Endothelial cell of umbilical vein (primary cell): Measurements from ENCODE around the gene CMBL. TPM values are rescaled to one million over a fixed set of nuclear protein-coding genes. Genes with fewer than 3 reads are reported as not detected.

Experiments used
- BruUV-seq: library from RNA; stranded (reverse); fragments of 400-500 nt; replicated peaks from 2 replicates; lab custom pipeline; 2021; lab: Mats Ljungman, UMichigan
- CTCF ChIA-PET: fragments of 300-600, 350-600 bp; sonication (Branson Sonifier 250); formaldehyde crosslinking; loops from one replicate; lab custom pipeline; 2021; ENCODE audit warnings: antibody characterized with exemption, inconsistent platforms; lab: Charles Lee
- POLR2A ChIA-PET: fragments of 300-600, 350-600 bp; sonication (Branson Sonifier 250); formaldehyde crosslinking; loops from one replicate; lab custom pipeline; 2021; ENCODE audit warnings: antibody characterized with exemption, inconsistent platforms; lab: Charles Lee
- DNase-seq: peaks from one replicate; pipeline ENCODE4 v3.0.0-alpha.2; 2011; ENCODE audit warnings: low read depth, low spot score
- FAIRE-seq: peaks from 2 replicates; lab custom pipeline; 2011; peaks lifted over from hg19 to GRCh38; lab: Jason Lieb, UNC
- H2AFZ ChIP-seq: 2 replicates; pipeline ENCODE4 v1.6.0; 2012; ENCODE audit warnings: low read depth, low read length, control low read depth, inconsistent platforms
- H3K27ac ChIP-seq: 2 replicates; pipeline ENCODE4 v1.5.1; 2011; ENCODE audit warnings: low read depth, mild to moderate bottlenecking, control low read depth, low read length, moderate library complexity; ENCODE audit not compliant: insufficient read depth
- H3K27me3 ChIP-seq, 2 experiments: 2 replicates each; pipeline versions ENCODE4 v1.6.0 to v1.6.1; 2011; ENCODE audit warnings: low read length in 2 of 2, mixed read lengths in 1 of 2; ENCODE audit not compliant: control insufficient read depth in 2 of 2, insufficient read depth in 2 of 2
- H3K36me3 ChIP-seq, 2 experiments: 2 replicates in 1 of 2; 3 replicates in 1 of 2; pipeline ENCODE4 v1.5.1; 2011; ENCODE audit warnings: low read length in 2 of 2, mild to moderate bottlenecking in 1 of 2, moderate library complexity in 1 of 2; ENCODE audit not compliant: control insufficient read depth in 2 of 2, insufficient read depth in 2 of 2; ENCODE audit errors: extremely low read depth in 1 of 2
- H3K4me1 ChIP-seq: 3 replicates; pipeline ENCODE4 v1.5.1; 2011; ENCODE audit warnings: mild to moderate bottlenecking, low read length; ENCODE audit not compliant: control insufficient read depth, insufficient read depth; ENCODE audit errors: extremely low read depth
- H3K4me2 ChIP-seq: 2 replicates; pipeline ENCODE4 v1.6.1; 2011; ENCODE audit warnings: low read length, control low read depth, mixed read lengths; ENCODE audit not compliant: insufficient read depth
- H3K4me3 ChIP-seq, 3 experiments: fragments of 200-600 bp in 1 of 3; sonication (generic), shearing (Covaris generic) in 1 of 3; replicated peaks in 1 of 3; 2 replicates each; pipeline ENCODE4 v1.5.1; 2011 to 2016; ENCODE audit warnings: control low read depth in 3 of 3, low read length in 3 of 3, mild to moderate bottlenecking in 2 of 3, inconsistent platforms in 1 of 3, low read depth in 1 of 3, moderate library complexity in 1 of 3; ENCODE audit not compliant: insufficient read depth in 1 of 3
- H3K79me2 ChIP-seq: 2 replicates; pipeline ENCODE4 v1.6.0; 2012; ENCODE audit warnings: low read length, inconsistent platforms; ENCODE audit not compliant: control insufficient read depth, insufficient read depth
- H3K9ac ChIP-seq: replicated peaks from 2 replicates; pipeline ENCODE3; 2011; ENCODE audit warnings: low read length, control low read depth; ENCODE audit not compliant: insufficient read depth; ENCODE audit errors: extremely low read depth
- H3K9me1 ChIP-seq: replicated peaks from 3 replicates; pipeline ENCODE4 v1.6.0; 2011; ENCODE audit warnings: mild to moderate bottlenecking, low read length; ENCODE audit not compliant: control insufficient read depth, insufficient read depth; ENCODE audit errors: extremely low read depth
- H3K9me3 ChIP-seq: replicated peaks from 2 replicates; pipeline ENCODE4 v1.5.1; 2012; ENCODE audit warnings: low read length, inconsistent platforms; ENCODE audit not compliant: control insufficient read depth, insufficient read depth
- H4K20me1 ChIP-seq: replicated peaks from 2 replicates; pipeline ENCODE3; 2011; ENCODE audit warnings: mild to moderate bottlenecking, low read length; ENCODE audit not compliant: control insufficient read depth, insufficient read depth; ENCODE audit errors: extremely low read depth
- CTCF ChIP-seq, 2 donors: IDR thresholded peaks; 1 replicate in 1 of 2; 2 replicates in 1 of 2; pipeline ENCODE4 v1.5.1; 2011; ENCODE audit warnings: low read length in 2 of 2, mild to moderate bottlenecking in 2 of 2, moderate library complexity in 2 of 2, control low read depth in 1 of 2, inconsistent platforms in 1 of 2, low read depth in 1 of 2; ENCODE audit not compliant: insufficient read depth in 1 of 2; ENCODE audit errors: extremely low read depth in 1 of 2
- EZH2 ChIP-seq: IDR thresholded peaks from 2 replicates; pipeline ENCODE4 v1.6.1; 2012; ENCODE audit warnings: borderline replicate concordance, low read depth, mild to moderate bottlenecking, moderate library complexity, low read length, inconsistent platforms; ENCODE audit not compliant: severe bottlenecking
- JUN ChIP-seq: IDR thresholded peaks from 2 replicates; pipeline ENCODE4 v1.6.1; 2011; ENCODE audit warnings: borderline replicate concordance, low read depth; ENCODE audit not compliant: insufficient read length, insufficient read depth
- MAX ChIP-seq: IDR thresholded peaks from 2 replicates; pipeline ENCODE4 v1.6.1; 2011; ENCODE audit not compliant: insufficient read depth, insufficient read length
- MYC ChIP-seq: IDR thresholded peaks from one replicate; pipeline ENCODE4 v1.6.1; 2011; ENCODE audit warnings: mild to moderate bottlenecking, low read depth, low read length
- POLR2A ChIP-seq: IDR thresholded peaks from 2 replicates; pipeline ENCODE4 v1.6.1; 2012; ENCODE audit warnings: low read depth, mild to moderate bottlenecking, control low read depth, low read length
- POLR2AphosphoS5 ChIP-seq: IDR thresholded peaks from 2 replicates; pipeline ENCODE4 v1.6.1; 2012; ENCODE audit warnings: low read depth, mild to moderate bottlenecking, control low read depth, low read length, moderate library complexity; ENCODE audit not compliant: insufficient read depth
- dilution Hi-C: fragments of 300-500 bp; cut with MboI; formaldehyde crosslinking; loops from one replicate; pipeline ENCODE4 v1.15.0; 2019; ENCODE audit warnings: low sequenced_read_pairs; ENCODE audit not compliant: extremely low pct_ligation_motif_present
- intact Hi-C: fragments of 100-400 bp; cut with micrococcal nuclease; formaldehyde crosslinking; loops from one replicate; pipeline ENCODE4 v1.10.0; 2022
- polyA plus RNA-seq, 4 experiments: library from polyadenylated mRNA; depleted of rRNA in 3 of 4; stranded (reverse) in 3 of 4; unstranded in 1 of 4; fragments of >200 nt; gene quantifications; 2 replicates each; pipeline versions ENCODE4 v1.2.1 to v1.2.3, GENCODE V29; 2011 to 2012; ENCODE audit warnings: missing spikeins in 1 of 4
- total RNA-seq: library from RNA; stranded (reverse); gene quantifications from 2 replicates; pipeline ENCODE4 v1.2.3, GENCODE V29; 2021

CMBL gene
- total and polyA plus RNA-seq, 2 donors (not counting 3 experiments of a cell fraction or from before 2014, with no cell fraction given): 15.9 to 19.8 TPM

- H3K27ac ChIP-seq: no peak overlapping the region
- FAIRE-seq: no peak
- H3K9me1 ChIP-seq: no peaks in the 10 kb centered on the region
- intact Hi-C loops: no loop called here
- ChIA-PET CTCF (interaction anchor here (0.8 to 2.0 kb wide), 4 partner anchors 14 to 45 kb away, joined by 3 to 8 read pairs (median 3); partner anchors contain the start of gene MARCHF6), POLR2A (interaction anchor here (1.5 kb wide), 1 partner anchor 24 kb away, joined by 5 read pairs; the partner anchor contains the start of gene MARCHF6)
- BruUV-seq: no TSS peak
- no peaks in the 10 kb centered on the region for H3K79me2 ChIP-seq
- H3K4me2 ChIP-seq: no peak overlapping the region
- no peaks in the 10 kb centered on the region for H4K20me1 ChIP-seq
- dilution Hi-C loops: no loop called here
- no peak for TF ChIP-seq MAX
- TF ChIP-seq POLR2AphosphoS5: no peak
- no peak for TF ChIP-seq CTCF (IDR thresholded peaks at IDR 0.05; ENCODE audit: extremely low read depth in 1 of 2, insufficient read depth in 1 of 2, low read depth in 1 of 2, low read length in 2 of 2)
- H3K4me1 ChIP-seq: no peaks in the 10 kb centered on the region
- H3K9me3 ChIP-seq: no peaks in the 10 kb centered on the region
- peaks cover 11 to 16% of the 10 kb centered on the region in 2 experiments for H3K27me3 ChIP-seq
- H3K9ac ChIP-seq: no peak overlapping the region
- no peak overlapping the region for H3K4me3 ChIP-seq
- H3K36me3 ChIP-seq: no peaks in the 10 kb centered on the region
- no peak overlapping the region for H2AFZ ChIP-seq
- no peak for DNase-seq
Measured at GRCh38 chr5:10329446-10329819, 21.7 kb upstream of the CMBL start.

- H3K4me3 ChIP-seq: no peak overlapping the region
- H3K4me2 ChIP-seq: no peak overlapping the region
- H4K20me1 ChIP-seq: no peaks in the 10 kb centered on the region
- BruUV-seq: no TSS peak
- H3K27me3 ChIP-seq: peaks cover 11 to 15% of the 10 kb centered on the region in 2 experiments
- no peak for FAIRE-seq
- intact Hi-C loops (no loop called here), dilution Hi-C loops (no loop called here)
- H3K9ac ChIP-seq: no peak overlapping the region
- H3K4me1 ChIP-seq: no peaks in the 10 kb centered on the region
- ChIA-PET POLR2A (no interaction called here), CTCF (interaction anchor here (1.0 to 2.0 kb wide), 2 partner anchors 25 to 44 kb away, joined by 3 to 8 read pairs; partner anchors contain the start of gene MARCHF6)
- TF ChIP-seq CTCF (IDR thresholded peaks at IDR 0.05; ENCODE audit: extremely low read depth in 1 of 2, insufficient read depth in 1 of 2, low read depth in 1 of 2, low read length in 2 of 2): no peak
- TF ChIP-seq MYC: no peak
- TF ChIP-seq EZH2: no peak
- no peak for TF ChIP-seq POLR2AphosphoS5
- TF ChIP-seq POLR2A: no peak
- TF ChIP-seq JUN: no peak
- H3K36me3 ChIP-seq: no peaks in the 10 kb centered on the region
- H3K9me1 ChIP-seq: no peaks in the 10 kb centered on the region
- H2AFZ ChIP-seq: no peak overlapping the region
- no peaks in the 10 kb centered on the region for H3K79me2 ChIP-seq
- no peaks in the 10 kb centered on the region for H3K9me3 ChIP-seq
- H3K27ac ChIP-seq: no peak overlapping the region
- no peak for DNase-seq
Measured at GRCh38 chr5:10328323-10328722, 20.6 kb upstream of the CMBL start.
